Epithelial cell of esophagus (primary cell): Measurements from ENCODE around the gene TLR6.
"Not testable (repeated sequence)": the region's sequence is repeated elsewhere in the genome, so short reads cannot be mapped to it uniquely, and the experiment has no call there.

Source experiments
- DNase-seq: peaks from one replicate; pipeline ENCODE4 v3.0.0; 2010; ENCODE audit warnings: low read depth
- H3K4me3 ChIP-seq: 2 replicates; pipeline ENCODE4 v1.5.1; 2011; ENCODE audit warnings: mild to moderate bottlenecking, low read length, control low read depth
- CTCF ChIP-seq: IDR thresholded peaks from 2 replicates; pipeline ENCODE4 v1.5.1; 2011; ENCODE audit warnings: low read depth, mild to moderate bottlenecking, low read length, control low read depth, inconsistent platforms; ENCODE audit not compliant: insufficient read depth; ENCODE audit errors: missing control alignments

TLR6 gene

GRCh38 chr4:38815885-38816782, 40.5 kb downstream of the TLR6 start:
- no peak for TF ChIP-seq CTCF
- no peak overlapping the region for H3K4me3 ChIP-seq
- DNase-seq: peak; percentile 51

GRCh38 chr4:38814386-38814785, 42.2 kb downstream of the TLR6 start:
- no peak for DNase-seq
- no peak for TF ChIP-seq CTCF
- H3K4me3 ChIP-seq: no peak overlapping the region

- no peak for DNase-seq
- no peak for TF ChIP-seq CTCF
- no peak overlapping the region for H3K4me3 ChIP-seq
Measured at GRCh38 chr4:38811297-38811696, 45.3 kb downstream of the TLR6 start.

- not testable (repeated sequence) for H3K4me3 ChIP-seq, DNase-seq
Measured at GRCh38 chr4:38807462-38807861, 49.2 kb downstream of the TLR6 start.

GRCh38 chr4:38806251-38806650, 50.4 kb downstream of the TLR6 start:
- H3K4me3 ChIP-seq, DNase-seq: not testable (repeated sequence)

- no peak for DNase-seq
- TF ChIP-seq CTCF: no peak
- no peak overlapping the region for H3K4me3 ChIP-seq
Measured at GRCh38 chr4:38805530-38806145, 51.0 kb downstream of the TLR6 start.

GRCh38 chr4:38804654-38805295, 51.8 kb downstream of the TLR6 start, which contains the start of gene TLR1:
TSS of gene TLR1 (minus strand) at chr4:38804791. CDS start at chr4:38798831, 5,960 bp downstream.
- no peak within 1 kb of the TSS for H3K4me3 ChIP-seq
- peak; percentile 67 for DNase-seq
- peak; percentile 47 for TF ChIP-seq CTCF
